Thyroid gland (tissue), 4 donors: ENCODE data around the gene PCK2. TPM values are rescaled to one million over a fixed set of nuclear protein-coding genes. Genes with fewer than 3 reads are reported as not detected.

Source experiments
- DNase-seq, 2 donors: peaks; one replicate each; pipeline ENCODE4 v3.0.0-alpha.2; 2019
- H3K27ac ChIP-seq, 3 donors: fragments of 200-600 bp; sonication (generic); 1 replicate in 2 of 3; 2 replicates in 1 of 3; pipeline ENCODE4 v1.5.1; 2016 to 2019; ENCODE audit warnings: mild to moderate bottlenecking in 1 of 3, moderate library complexity in 1 of 3
- H3K27me3 ChIP-seq: fragments of 200-600 bp; sonication (generic); one replicate; pipeline ENCODE4 v1.5.1; 2019
- H3K36me3 ChIP-seq, 2 donors: fragments of 200-600 bp; sonication (generic); one replicate each; pipeline ENCODE4 v1.5.1; 2016 to 2019
- H3K4me1 ChIP-seq, 2 donors: fragments of 200-600 bp; sonication (generic); one replicate each; pipeline ENCODE4 v1.5.1; 2017 to 2019
- H3K4me3 ChIP-seq, 3 donors: fragments of 200-600 bp; sonication (generic); replicated peaks in 1 of 3; 1 replicate in 2 of 3; 2 replicates in 1 of 3; pipeline ENCODE4 v1.5.1; 2016; ENCODE audit warnings: mild to moderate bottlenecking in 1 of 3
- H3K9me3 ChIP-seq: fragments of 200-600 bp; sonication (generic); one replicate; pipeline ENCODE4 v1.5.1; 2017
- POLR2A ChIP-seq, 2 donors: fragments of 450-650 bp; IDR thresholded peaks; one replicate each; pipeline ENCODE4 v1.6.1; 2017; ENCODE audit warnings: antibody characterized with exemption in 2 of 2, mild to moderate bottlenecking in 2 of 2, moderate library complexity in 1 of 2
- WGBS, 2 donors: methylation state at CpG; one replicate each; pipeline ENCODE4 v1.1.5; 2017; 5-methylcytosine and 5-hydroxymethylcytosine counted together
- intact Hi-C: fragments of 100-400 bp; cut with DNase I; formaldehyde crosslinking; loops from one replicate; pipeline ENCODE4 v1.15.1; 2023
- total RNA-seq, 4 donors: library from RNA; depleted of rRNA; stranded (reverse); fragments of >200 nt; gene quantifications; one replicate each; pipeline ENCODE4 v1.2.3, GENCODE V29; 2016
- TF ChIP-seq, protein P1 (sequence below), 6 experiments: fragments of 200-600 bp in 3 of 6; fragments of 450-650 bp in 3 of 6; sonication (generic) in 3 of 6; IDR thresholded peaks; one replicate each; pipeline ENCODE4 v1.5.1; 2016 to 2019; ENCODE audit warnings: antibody characterized with exemption in 6 of 6, mild to moderate bottlenecking in 2 of 6, inconsistent platforms in 1 of 6, moderate library complexity in 1 of 6

Gene PCK2
- total RNA-seq, 4 donors from 2014 or later: 29.8 to 47.4 (median 39.3) TPM

DNA sequence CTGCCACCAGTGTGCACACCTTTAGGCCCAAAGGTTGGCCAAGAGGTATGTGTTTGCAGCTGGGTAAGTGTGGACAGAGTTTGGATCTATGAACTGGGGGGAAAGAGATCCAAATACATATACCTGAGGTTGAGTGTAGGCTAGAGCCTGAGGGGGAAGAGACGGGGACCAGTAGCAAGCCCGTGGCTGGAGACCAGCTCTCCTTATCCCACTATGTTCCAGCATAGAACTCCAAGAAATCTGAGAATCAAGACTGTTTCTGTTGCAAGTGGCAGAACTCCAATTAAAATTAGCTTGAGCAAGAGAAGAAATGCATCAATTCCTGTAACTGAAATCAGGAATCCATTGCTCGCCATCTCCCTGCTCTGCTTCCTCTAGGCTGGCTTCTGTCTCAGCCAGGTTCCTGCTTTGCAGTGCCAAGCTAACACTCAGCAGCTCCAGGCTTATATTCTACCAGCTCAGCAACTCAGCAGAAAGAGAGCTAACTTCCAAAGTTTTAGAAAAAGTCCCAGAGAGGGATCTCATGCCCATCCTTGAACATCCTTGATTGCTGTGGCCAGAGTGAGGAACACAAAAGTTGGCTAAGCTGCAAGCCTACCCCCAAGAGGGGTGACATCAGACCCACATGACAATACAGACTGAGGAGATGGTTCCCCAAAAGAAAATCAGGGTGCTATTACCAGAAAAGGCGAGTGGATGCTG is 1.5 kb upstream of the PCK2 start:
- intact Hi-C loops: no loop called here
- no peaks in the 10 kb centered on the region for H3K9me3 ChIP-seq
- 83 to 89% methylated on average over 4 of the region's 4 CpGs for WGBS, 2 donors
- H3K36me3 ChIP-seq: no peaks in the 10 kb centered on the region
- no peak for DNase-seq
- H3K27ac ChIP-seq: peak overlapping the region in 2 of 3 donors; percentile 94 to 99
- H3K27me3 ChIP-seq: no peaks in the 10 kb centered on the region
- peaks cover 10 to 29% of the 10 kb centered on the region in 2 donors for H3K4me1 ChIP-seq
- no peak overlapping the region for H3K4me3 ChIP-seq
- TF ChIP-seq, protein P1, sequence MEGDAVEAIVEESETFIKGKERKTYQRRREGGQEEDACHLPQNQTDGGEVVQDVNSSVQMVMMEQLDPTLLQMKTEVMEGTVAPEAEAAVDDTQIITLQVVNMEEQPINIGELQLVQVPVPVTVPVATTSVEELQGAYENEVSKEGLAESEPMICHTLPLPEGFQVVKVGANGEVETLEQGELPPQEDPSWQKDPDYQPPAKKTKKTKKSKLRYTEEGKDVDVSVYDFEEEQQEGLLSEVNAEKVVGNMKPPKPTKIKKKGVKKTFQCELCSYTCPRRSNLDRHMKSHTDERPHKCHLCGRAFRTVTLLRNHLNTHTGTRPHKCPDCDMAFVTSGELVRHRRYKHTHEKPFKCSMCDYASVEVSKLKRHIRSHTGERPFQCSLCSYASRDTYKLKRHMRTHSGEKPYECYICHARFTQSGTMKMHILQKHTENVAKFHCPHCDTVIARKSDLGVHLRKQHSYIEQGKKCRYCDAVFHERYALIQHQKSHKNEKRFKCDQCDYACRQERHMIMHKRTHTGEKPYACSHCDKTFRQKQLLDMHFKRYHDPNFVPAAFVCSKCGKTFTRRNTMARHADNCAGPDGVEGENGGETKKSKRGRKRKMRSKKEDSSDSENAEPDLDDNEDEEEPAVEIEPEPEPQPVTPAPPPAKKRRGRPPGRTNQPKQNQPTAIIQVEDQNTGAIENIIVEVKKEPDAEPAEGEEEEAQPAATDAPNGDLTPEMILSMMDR (IDR thresholded peaks at IDR 0.05): no peak
- no peak for TF ChIP-seq POLR2A (IDR thresholded peaks at IDR 0.05)

DNA sequence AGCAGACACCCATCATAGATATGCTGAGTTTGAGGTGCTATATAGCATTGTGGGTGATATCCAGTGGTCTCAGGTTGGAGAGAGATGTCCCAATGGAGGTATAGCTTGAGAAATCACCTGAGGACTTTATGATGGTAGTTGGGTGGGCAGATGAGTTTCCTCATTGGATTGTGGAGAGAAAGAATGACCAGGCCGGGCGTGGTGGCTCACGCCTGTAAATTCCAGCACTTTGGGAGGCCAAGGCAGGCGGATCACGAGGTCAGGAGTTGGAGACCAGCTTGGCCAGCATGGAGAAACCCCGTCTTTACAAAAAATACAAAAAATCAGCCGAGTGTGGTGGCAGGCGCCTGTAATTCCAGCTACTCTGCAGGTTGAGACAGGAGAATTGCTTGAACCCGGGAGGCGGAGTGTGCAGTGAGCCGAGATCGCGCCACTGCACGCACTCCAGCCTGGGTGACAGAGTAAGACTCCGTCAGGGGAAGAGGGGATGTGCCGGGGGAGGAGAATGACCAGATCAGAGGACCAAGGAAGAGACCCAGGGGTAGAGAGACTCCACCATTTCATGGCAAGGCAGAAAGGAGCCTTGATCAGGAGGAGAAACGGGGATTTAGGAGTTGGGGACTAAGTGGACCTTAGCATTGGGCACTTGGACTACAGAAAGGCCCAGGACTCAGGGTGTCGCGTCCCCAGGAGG is 757 bp upstream of the PCK2 start:
- TF ChIP-seq, protein P1 (IDR thresholded peaks at IDR 0.05): peak in 1 of 6 experiments; percentile 13
- no peak for TF ChIP-seq POLR2A (IDR thresholded peaks at IDR 0.05)
- H3K4me3 ChIP-seq: peak overlapping the region in 1 of 3 donors; percentile 88
- H3K36me3 ChIP-seq: peaks cover 0 to 5% of the 10 kb centered on the region in 2 donors
- peak; percentile 29 to 36 for DNase-seq
- peak overlapping the region; percentile 92 to 99 (median 94) for H3K27ac ChIP-seq
- no peaks in the 10 kb centered on the region for H3K9me3 ChIP-seq
- intact Hi-C loops: no loop called here
- no peaks in the 10 kb centered on the region for H3K27me3 ChIP-seq
- H3K4me1 ChIP-seq: peaks cover 10 to 29% of the 10 kb centered on the region in 2 donors
- 67 to 75% methylated on average over 19 of the region's 19 CpGs for WGBS, 2 donors

DNA sequence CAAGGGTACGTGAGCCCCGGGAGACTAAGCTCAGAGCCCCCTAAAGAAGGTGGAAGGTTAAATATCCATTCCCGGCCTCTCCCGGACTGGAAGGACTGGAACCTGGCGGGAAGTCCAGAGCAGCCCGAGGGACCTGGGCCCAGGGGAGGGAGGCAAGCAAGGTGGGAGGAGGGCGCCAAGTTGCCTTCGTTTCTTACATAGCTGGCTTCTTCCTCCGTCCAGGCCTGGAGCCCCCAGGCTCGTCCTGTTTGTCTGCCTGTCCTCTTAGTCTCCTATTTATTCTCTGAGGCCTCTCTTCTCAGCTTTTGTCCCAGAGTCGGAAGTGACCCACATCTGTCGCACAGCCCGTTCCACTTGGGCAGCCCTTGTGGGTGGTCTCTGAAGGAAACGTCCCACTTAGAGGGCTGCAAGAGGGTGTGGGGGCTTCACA is 745 bp downstream of the PCK2 start:
- H3K4me3 ChIP-seq: peak overlapping the region; percentile 52 to 88 (median 79)
- H3K4me1 ChIP-seq: peaks cover 10 to 29% of the 10 kb centered on the region in 2 donors
- TF ChIP-seq POLR2A (IDR thresholded peaks at IDR 0.05): no peak
- TF ChIP-seq, protein P1 (IDR thresholded peaks at IDR 0.05): no peak
- no peaks in the 10 kb centered on the region for H3K27me3 ChIP-seq
- peaks cover 0 to 9% of the 10 kb centered on the region in 2 donors for H3K36me3 ChIP-seq
- H3K27ac ChIP-seq: peak overlapping the region; percentile 92 to 99 (median 94)
- DNase-seq: no peak
- 11 to 13% methylated on average over 13 to 14 of the region's 14 CpGs for WGBS, 2 donors
- no peaks in the 10 kb centered on the region for H3K9me3 ChIP-seq
- intact Hi-C loops: no loop called here

DNA sequence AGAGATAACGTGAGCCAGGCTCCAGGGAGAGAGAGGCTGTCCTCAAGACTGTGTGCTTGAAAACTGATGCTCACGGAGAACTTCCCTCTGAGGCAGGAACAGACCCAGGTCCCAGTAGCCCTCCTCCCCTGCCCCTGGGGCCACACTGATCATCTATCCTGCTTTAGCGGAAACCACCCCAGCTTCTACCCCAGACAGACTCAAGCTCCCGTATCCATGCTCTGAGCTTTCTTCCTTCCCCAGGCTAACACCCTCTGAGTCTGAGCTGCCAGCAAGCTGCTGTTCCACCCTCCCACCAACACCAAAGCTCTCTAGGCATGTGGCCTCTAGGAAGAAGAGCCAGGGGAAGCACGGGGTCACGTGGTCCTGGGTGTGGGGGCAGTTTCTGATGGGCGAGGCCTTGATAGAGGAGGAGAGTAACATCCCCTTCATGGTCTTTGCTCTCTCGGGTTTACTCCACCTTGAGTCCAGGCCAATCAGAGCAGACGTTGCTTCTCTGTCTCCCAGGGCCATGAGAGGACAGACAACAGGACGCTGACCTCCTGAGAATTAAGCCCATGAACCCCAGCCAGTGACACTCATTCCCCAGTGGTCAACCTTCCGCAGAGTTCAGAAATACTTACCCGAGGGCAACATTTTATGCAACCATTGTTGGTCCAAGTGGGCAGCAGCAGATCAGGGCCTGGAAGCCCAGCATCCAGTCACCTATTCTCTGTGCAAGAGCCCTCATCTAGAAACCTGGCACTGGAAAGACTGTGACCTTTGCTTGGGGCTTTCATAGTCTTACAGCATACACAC is 1.4 kb downstream of the PCK2 start:
- DNase-seq: peak; percentile 27 to 29
- no peaks in the 10 kb centered on the region for H3K9me3 ChIP-seq
- peak overlapping the region; percentile 92 to 99 (median 94) for H3K27ac ChIP-seq
- TF ChIP-seq, protein P1 (IDR thresholded peaks at IDR 0.05): no peak
- TF ChIP-seq POLR2A (IDR thresholded peaks at IDR 0.05): peak in 1 of 2 donors; percentile 12
- H3K36me3 ChIP-seq: peaks cover 0 to 13% of the 10 kb centered on the region in 2 donors
- WGBS, 2 donors: 44 to 53% methylated on average over 8 of the region's 12 CpGs
- H3K27me3 ChIP-seq: no peaks in the 10 kb centered on the region
- intact Hi-C loops: no loop called here
- peaks cover 10 to 29% of the 10 kb centered on the region in 2 donors for H3K4me1 ChIP-seq
- H3K4me3 ChIP-seq: peak overlapping the region in 2 of 3 donors; percentile 79 to 88
